Endometrial microvascular endothelial cells (primary cell): ENCODE results near the gene NAV3. TPM values are rescaled to one million over a fixed set of nuclear protein-coding genes. Genes with fewer than 3 reads are reported as not detected.

Source experiments
- in situ Hi-C: cut with HindIII; loops from 2 replicates; pipeline ENCODE4 v1.10.0; 2017; ENCODE audit warnings: low sequenced_read_pairs, low pct_unique_long_range_greater_than_20kb; ENCODE audit errors: inconsistent ontology term
- total RNA-seq: library from RNA; depleted of rRNA; stranded (reverse); fragments of >200 nt; gene quantifications from one replicate; pipeline ENCODE4 v1.2.3, GENCODE V29; 2015; ENCODE audit errors: inconsistent ontology term

NAV3 gene
- total RNA-seq, 1 donor from 2014 or later: 29.2 TPM

DNA sequence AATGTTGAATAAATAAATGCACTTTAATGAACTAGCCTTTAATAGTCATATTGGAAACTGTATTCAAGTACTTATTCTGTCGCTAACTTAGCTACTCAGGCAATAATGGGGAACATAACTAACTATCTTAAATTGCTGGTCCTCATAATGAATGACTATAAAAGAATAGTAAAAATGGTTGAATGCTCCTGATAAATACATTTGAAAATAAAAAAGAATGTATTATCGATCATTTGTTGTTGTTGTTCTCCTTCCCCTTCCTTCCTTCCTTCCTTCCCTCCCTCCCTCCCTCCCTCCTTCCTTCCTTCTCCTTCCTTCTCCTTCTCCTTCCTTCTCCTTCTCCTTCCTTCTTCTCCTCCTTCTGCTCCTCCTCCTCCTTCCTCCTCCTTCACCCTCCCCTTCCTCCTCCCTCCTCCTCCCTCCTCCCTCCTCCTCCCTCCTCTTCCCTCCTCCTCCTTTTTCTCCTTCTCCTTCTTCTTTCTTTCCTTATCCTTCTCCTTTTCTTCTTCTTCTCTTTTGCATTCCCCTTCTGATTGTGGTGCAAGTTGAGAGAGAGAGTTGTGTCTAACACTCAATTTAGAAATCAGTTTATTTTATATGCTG is 133.0 kb downstream of the NAV3 start:
- in situ Hi-C loops: no loop called here

DNA sequence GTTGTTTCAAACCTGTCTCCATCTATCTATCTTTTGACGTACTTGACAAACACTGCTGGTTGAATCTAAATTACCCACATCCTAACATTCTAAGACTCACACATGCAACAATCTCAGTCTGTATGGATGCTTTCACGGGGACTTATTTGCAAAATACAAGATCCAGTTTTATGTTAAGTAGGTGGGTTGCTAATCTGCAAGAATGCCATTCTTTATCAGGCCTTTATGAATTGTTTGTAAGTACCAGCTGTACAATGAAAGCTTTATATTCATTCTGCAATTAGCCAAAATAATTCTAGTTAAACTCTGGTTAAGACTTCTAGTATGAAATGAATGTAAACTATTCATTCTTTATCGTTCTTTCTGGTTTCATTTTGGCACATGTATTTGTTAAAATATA is 135.1 kb downstream of the NAV3 start:
- in situ Hi-C loops: no loop called here

DNA sequence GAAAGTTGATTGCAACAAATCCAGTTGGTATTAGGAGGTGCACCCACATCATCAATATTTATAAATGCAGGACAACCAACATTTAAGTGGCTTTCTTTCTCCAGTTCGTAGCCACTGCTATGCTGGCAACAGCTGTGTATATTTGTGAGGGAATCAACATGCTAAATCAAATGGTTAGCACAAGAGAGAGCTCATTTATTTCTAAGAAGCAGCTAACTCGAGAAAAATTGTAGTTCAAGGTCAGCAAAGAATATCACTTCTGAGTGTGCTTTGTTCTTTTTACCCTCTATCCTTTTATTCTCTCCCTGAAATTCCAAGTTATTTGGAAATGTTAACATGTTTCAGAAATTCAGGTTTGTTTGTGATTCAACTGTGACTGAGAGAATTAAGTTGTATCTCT is 137.3 kb downstream of the NAV3 start:
- in situ Hi-C loops: no loop called here

DNA sequence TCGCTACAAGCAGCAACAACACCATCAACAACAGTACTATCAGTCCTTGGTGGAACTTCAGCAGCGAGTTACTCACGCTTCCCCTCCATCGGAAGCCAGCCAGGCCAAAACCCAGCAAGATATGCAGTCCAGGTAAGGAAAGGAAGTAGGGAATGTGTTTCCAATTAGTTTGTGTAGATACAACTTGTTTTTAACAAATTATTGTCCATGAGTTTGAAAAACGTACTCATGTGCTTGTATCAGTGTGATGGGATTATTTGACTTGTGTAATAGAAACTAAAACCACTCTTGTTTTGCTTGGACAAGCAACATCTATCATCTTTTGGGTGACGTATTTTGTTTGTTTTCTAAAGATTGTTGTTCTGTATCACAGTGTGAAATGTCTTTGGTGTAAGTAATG is 137.9 kb downstream of the NAV3 start:
- in situ Hi-C loops: no loop called here

DNA sequence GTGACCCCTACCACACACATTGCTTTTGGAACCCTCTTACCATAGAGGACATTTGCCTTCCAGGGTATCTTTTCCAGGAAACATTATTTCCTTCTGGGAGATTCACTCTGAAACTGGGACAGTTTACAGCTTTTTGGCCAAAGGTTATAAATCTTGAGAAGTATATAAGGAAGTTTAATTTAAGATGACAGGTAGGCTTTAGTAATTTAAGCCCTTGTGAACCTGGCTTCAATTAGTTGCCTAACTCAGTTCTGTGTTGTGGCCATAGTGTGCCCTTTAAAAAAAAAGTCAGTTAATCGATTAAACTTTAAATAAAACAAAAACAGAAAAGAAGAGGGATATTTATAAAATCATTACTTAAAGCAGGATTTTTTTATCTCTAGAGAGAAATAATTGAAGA is 142.9 kb downstream of the NAV3 start:
- in situ Hi-C loops: no loop called here

DNA sequence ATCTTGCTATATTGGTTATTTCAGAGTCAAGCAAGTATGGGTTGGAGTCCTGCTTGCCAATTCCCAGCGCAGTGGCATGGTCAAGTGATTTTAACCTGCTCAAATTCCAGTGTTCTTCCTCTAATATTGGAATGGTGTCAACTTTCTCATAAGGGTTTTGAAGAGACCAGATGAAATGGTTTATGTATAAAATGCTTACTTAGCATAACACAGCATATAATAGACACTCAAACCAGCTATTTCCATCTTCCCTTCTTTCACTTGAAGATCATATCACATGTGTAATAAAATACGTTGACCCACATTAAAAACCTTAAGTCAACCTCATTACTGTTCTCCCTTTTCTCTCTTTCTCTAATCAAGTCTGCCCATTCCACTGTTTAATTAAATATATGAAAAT is 144.0 kb downstream of the NAV3 start:
- in situ Hi-C loops: no loop called here

DNA sequence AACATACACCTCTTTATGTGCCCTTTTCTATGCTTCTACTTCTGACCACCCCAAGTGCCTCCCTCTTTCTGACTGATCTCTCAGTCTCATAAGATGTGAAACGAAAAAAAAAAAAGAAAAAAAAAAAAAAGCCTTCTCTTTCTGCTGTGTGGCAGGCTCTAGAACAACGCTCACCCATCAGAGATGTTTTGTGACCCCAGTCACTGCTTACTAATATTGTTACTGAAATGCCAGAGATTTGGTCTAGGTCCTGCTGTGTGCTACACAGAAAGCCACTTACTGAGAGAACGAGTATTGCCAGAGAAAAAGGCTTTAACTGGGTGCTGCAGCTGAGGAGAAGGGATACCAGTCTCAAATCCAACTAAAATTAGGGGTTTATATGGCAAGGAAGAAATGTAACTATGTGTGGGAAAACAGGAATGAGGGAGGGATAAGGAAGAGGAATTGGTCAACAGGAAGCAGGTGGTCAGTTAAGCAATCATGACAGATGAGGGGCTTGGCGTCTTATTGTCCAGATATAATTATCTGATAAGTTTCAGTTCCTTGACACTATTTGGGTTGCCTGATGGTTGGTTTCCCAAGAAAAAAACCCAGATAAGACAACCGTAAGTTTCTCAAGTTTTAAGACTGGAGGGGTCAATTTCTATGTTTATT is 149.0 kb downstream of the NAV3 start:
- in situ Hi-C loops: no loop called here

DNA sequence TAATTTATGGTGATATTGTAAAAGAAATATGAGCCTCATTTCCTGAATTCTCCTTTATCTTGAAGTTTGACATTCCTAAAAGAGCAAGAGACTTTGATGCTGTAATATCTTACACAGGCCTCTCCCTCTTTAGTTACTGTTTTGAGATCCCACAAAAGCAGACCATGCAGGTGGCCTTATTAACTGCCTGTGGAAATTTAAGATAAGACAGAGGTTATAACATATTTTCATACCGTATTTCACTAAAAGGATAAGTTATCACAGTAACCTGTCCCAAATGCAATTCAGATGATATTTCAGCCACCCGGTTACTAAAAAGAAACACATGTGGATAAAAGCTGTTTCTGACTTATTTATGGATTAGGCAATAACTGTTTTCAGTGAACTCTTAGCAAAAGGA is 150.1 kb downstream of the NAV3 start:
- in situ Hi-C loops: no loop called here

DNA sequence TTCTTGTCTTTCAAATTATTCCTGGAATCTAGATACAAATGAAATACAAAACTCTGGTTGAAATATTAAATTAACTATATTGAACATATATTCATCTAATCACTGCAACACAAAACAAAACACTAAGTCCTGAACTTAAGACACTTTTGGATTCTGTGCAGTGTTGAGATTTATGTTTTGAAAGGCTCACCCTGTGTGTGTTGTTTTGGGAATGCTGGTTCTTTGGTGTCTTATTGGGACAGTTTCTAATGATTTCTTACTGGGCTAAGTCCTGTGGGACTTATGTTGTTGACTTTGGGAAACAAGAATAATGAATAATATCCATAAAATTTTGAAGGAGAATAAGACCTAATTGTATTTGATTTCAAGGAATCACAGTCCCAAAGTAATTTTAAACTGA is 153.2 kb downstream of the NAV3 start:
- in situ Hi-C loops: no loop called here

DNA sequence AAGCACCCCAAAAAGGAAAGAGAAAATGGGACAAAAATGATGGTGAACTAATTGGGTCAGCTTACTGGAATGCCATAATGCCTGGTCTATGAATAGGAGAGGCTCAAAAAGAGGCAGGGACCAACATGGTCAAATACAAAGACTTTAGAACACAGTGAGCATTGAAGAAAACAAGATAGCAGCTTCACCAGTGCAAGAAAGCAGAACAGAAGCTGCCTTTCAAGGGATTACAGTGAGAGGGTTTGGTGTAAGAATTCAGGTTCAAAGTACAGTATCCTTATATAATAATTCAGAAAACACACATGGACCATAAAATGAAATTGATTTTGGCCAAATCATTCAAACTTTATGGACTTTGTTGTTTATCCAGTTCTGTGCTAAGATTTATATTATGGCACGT is 162.1 kb downstream of the NAV3 start:
- in situ Hi-C loops: no loop called here

DNA sequence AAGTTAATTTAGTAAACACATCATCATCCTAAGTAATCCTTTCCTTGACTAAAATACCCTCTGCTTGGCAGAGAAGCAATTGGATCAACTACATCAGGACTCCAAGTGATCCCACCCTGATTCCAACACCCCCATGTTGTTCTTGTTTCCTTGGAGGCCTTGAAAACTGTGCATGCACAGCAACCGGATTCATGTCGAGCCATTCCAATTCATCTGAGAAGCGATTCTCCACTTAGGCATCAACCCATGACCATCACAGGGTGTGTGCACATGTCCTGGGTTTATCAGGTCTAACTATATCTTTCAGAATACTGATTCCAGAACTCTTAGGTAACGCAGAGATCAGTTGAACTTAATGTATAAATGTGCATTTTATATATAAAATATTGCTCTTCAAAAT is 163.0 kb downstream of the NAV3 start:
- in situ Hi-C loops: no loop called here

DNA sequence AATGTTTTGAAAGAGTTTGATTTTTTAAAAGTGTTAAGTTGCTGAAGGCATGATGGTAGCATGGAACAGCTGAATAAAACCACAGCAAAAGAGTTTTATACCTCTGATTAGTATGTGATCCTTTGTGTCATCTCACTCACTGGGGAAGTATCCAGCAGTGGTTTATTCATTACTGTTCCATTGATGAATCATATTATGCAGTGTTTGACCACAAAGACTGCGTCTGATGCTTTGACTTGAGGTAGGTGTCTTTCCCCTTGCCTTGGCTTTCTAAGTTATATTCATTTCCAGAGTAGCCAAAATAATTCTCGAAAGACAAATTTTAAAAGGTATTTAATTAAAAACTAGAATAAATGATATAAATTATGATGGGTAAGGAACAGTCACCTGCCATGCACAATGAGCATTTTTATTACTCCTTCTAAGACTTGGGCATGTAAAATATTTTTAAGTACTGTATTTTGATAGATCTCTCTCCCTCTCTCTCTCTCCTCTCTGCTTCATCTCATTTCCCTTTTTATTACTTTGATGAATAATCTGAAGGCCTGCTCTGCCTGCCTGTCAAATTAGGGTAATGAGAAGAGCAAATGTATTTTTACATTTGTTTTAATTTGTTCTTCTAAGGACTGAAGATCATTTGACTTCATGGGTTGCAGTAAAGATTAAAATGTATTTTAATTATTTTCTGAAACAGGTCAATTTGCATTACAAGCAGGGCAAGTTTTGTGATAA is 164.9 kb downstream of the NAV3 start:
- in situ Hi-C loops: no loop called here

DNA sequence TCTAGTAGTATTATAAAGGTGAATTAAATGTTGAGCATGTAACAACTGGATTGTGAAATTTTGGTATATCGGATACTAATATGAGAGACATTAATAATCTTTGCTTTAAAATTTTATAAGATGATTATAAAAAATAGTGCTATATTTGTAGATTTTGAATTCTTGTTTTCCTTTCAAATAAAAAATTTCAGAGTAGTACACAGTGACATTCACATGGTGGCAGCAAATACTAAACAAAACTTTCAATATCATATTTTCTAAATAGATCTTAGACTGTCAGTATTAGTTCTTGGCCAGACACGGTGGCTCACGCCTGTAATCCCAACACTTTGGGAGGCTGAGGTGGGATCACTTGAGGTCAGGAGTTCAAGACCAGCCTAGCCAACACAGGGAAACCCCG is 166.0 kb downstream of the NAV3 start:
- in situ Hi-C loops: no loop called here

DNA sequence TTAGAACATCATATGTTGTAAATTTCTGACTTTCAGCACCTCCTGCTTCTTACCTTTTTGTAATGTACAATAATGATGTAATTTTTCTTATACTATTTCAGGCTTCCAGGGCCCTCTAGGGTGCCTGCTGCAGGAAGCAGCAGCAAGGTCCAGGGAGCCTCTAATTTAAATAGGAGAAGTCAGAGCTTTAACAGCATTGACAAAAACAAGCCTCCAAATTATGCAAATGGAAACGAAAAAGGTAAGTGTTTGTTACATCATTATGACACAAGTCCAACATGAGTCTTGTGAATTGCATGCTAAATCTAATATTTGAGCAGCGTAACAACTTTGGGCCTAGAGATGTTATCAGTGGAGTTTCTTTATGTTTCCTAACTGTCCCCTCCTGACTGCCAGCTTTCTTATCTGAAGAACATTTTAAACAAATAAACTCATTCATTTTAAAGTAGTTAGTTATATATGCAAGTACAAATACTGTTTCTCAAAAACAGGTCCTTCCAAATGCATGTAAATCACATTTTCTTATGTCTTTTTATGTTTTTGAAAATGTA is 167.6 kb downstream of the NAV3 start:
- in situ Hi-C loops: no loop called here

DNA sequence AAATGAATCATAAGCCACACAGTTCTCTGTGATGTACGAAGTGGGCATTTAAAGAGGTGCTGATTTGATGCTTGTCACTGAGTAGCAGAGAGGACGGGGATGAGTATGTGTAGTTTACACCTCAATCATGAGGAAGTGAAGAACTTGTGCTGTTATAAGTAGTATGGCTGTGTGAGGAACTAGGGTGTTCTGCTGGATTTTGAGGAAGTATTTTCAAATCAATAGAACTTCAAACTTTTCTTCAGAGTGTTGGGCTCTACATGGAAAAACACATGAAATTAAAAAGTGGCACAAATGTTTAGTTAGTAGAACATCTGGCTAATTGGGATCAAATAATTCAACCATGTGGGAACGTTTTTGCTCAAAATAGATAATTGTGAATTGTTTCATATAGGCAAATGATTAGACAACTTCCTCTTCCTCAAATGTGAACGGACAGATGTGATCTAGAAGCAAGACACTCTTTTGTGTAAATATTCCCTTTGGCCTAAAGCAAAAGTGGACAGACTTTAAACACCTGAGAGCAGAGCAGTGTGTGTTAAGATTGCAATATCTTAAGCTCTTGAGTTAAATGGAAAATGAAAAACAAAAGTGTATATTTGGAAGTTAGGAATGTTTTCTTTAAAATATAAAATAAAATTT is 168.5 kb downstream of the NAV3 start:
- in situ Hi-C loops: no loop called here

DNA sequence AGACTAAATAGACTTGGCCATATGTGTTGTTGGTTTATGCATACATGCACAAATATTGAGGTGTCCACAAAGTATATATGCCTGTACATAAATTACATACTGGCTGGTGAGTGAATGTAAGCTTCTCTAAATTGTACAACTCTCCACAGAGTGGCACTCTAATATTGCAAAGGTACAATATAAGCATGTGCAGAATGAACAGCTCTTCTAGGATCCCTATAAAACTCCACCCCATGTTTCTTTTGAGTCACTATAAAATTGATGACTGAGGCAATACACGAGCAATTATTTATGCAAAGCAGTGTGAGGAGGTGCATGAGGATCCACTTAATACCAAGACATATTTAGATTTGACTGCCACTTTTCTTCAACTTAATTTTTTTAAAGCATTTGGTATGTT is 172.2 kb downstream of the NAV3 start:
- in situ Hi-C loops: no loop called here

DNA sequence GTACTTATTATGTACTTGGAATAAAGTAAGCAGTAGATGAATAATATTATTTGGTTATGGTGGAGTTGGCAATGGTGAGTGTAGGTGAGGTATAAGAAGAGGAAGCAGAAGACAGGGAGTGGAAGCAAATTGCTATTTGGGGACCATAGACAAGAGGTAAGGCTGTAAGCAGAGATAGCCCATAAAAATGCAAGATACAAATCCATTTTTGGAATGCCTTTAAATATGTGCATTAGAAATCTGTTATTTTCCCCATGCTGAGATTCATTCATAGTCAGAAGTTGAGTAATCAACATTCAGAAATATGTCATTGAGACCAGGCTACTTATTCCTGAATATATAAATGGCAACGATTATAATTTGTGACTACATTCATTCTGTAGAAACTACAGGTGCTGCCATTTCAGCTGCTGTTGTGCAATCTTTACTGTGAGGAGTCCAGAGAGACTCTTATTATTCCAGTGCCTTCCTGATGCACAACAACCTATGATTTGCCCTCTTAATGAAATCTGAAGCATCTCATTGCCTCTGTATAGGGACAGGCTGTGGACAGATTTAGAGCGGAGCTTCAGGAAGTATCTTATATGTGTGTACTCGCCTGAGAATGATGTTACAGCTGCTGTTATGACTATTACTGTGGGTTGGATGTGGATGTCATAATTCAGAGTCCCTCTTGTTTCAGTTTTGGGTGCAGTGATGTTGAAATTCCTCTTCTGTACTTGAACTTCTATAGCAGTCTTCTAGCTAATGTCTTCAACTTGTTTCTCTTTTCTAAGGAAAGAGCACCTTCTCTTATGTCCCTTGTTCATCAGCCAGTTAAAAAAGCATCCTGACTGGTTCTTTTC is 173.8 kb downstream of the NAV3 start:
- in situ Hi-C loops: no loop called here

DNA sequence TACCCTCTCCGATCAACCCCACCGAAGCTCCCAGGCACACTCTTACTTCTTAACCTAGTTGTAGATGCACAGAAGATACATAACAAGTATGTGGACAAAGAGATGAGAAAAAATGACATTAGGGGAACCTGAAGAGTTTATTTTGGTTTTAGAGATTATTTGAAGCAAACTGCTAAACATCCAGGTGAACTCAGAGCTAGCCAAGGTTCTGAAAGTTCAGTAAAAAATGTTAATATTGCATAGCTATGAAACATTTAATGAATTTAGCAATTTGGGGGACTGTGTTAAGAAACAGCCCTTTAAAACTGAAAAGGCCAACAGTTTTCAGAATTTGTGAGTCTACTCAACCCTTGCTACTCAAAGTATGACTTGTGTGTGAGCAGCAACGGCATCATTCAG is 174.4 kb downstream of the NAV3 start:
- in situ Hi-C loops: no loop called here

DNA sequence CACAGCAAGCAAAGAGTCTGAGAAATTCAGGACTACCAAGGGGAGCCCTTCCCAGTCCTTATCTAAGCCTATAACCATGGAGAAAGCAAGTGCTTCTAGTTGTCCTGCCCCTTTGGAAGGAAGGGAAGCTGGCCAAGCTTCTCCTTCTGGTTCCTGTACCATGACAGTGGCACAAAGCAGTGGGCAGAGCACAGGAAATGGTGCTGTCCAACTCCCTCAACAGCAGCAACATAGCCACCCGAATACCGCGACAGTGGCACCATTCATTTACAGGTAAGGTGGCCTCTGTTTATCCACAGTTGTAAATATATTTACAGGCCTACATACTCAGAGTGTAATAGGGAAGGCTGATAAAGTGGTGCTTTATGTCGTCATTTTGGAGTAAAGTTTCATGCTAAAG is 176.5 kb downstream of the NAV3 start:
- in situ Hi-C loops: no loop called here
